ENCODE results near the gene PDLIM5. TPM values are rescaled to one million over a fixed set of nuclear protein-coding genes. Genes with fewer than 3 reads are reported as not detected.

PDLIM5 gene
- total and polyA plus RNA-seq, 7 donors, result 215 to 840 (median 480) TPM

DNA sequence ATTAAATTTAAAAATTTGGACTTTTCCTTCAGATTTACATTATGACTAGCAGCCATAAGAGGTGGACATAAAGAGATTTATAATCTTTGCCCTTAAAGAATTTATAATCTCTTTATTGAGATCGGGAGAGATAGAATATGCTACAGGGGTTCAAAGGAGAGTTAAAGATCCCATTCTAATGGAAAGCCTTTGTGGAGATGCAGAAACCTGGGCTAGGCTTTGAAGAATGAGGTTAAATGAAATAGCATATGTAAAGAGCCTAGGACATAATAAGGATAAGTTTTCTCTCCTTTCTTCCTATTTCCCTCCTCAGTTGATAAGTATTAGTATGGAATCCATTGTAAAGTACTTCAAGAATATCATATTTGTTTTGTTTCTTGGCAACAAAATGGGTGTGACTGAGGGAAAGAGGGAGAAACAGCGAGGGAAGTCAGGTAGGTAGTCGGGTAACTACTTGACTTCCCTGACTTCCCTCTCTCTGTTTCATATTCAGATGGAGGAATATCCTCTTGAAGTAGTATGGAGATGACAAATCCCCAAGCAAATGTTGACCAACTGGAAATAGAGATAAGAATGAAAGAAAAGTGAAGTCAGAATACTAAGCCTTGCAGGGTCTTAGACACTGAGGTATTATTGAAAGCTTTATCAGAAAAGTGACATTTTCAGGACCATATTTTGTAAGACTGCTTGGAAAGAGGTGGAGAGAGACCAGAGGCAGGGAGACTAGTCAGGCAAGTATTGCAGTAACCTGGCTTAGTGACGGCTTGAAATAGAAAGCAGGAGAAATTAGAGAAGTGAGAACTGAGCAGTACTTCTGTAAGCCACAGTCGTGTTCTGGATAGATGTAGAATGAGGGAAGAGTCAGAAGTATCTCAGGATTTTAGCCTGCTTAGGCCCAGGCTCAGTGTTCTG is 82.9 kb downstream of the PDLIM5 start:
- peak overlapping the region; percentile 84 for H3K27ac ChIP-seq
- intact Hi-C loops (cut with DNase I), result loop anchor here in 1 of 2 donors (5.0 kb wide), 1 partner anchor 48 kb away; no protein-coding TSS in a partner anchor
- TF ChIP-seq, protein P1, sequence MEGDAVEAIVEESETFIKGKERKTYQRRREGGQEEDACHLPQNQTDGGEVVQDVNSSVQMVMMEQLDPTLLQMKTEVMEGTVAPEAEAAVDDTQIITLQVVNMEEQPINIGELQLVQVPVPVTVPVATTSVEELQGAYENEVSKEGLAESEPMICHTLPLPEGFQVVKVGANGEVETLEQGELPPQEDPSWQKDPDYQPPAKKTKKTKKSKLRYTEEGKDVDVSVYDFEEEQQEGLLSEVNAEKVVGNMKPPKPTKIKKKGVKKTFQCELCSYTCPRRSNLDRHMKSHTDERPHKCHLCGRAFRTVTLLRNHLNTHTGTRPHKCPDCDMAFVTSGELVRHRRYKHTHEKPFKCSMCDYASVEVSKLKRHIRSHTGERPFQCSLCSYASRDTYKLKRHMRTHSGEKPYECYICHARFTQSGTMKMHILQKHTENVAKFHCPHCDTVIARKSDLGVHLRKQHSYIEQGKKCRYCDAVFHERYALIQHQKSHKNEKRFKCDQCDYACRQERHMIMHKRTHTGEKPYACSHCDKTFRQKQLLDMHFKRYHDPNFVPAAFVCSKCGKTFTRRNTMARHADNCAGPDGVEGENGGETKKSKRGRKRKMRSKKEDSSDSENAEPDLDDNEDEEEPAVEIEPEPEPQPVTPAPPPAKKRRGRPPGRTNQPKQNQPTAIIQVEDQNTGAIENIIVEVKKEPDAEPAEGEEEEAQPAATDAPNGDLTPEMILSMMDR (IDR thresholded peaks at IDR 0.05), result no peak

GRCh38 chr4:94536049-94536448 is 84.3 kb downstream of the PDLIM5 start:
- Histone ChIP-seq H3K4me3 (peak overlapping the region; percentile 6), H3K36me3 (ENCODE audit: insufficient read depth in 1 of 2, low read depth in 1 of 2) (no peaks in the 10 kb centered on the region), H3K9me3 (no peaks in the 10 kb centered on the region), H3K27me3 (ENCODE audit: insufficient read depth in 3 of 3, low read length in 2 of 3) (no peaks in the 10 kb centered on the region), H3K4me1 (peaks cover 91% of the 10 kb centered on the region), H3K27ac (peak overlapping the region; percentile 84)
- WGBS, 3 donors, result 25 to 47% (median 35%) methylated on average over 3 of the region's 3 CpGs
- ATAC-seq (peak; percentile 53 to 73 (median 61)), DNase-seq (no peak)
- intact Hi-C loops (cut with DNase I), result loop anchor here in 1 of 2 donors (5.0 kb wide), 1 partner anchor 46 kb away; no protein-coding TSS in a partner anchor
- TF ChIP-seq, protein P1 (IDR thresholded peaks at IDR 0.05), result no peak

More for the DNA sequence above, 82.9 kb downstream of the PDLIM5 start:
- ATAC-seq (peak; percentile 69 to 78 (median 73)), DNase-seq (no peak)
- WGBS, 3 donors, result 31 to 49% (median 33%) methylated on average over 5 of the region's 5 CpGs
- Histone ChIP-seq H3K27me3 (ENCODE audit: insufficient read depth in 3 of 3, low read length in 2 of 3) (no peaks in the 10 kb centered on the region), H3K4me3 (peak overlapping the region; percentile 12), H3K36me3 (ENCODE audit: insufficient read depth in 1 of 2, low read depth in 1 of 2) (no peaks in the 10 kb centered on the region), H3K9me3 (no peaks in the 10 kb centered on the region), H3K4me1 (peaks cover 94% of the 10 kb centered on the region)

DNA sequence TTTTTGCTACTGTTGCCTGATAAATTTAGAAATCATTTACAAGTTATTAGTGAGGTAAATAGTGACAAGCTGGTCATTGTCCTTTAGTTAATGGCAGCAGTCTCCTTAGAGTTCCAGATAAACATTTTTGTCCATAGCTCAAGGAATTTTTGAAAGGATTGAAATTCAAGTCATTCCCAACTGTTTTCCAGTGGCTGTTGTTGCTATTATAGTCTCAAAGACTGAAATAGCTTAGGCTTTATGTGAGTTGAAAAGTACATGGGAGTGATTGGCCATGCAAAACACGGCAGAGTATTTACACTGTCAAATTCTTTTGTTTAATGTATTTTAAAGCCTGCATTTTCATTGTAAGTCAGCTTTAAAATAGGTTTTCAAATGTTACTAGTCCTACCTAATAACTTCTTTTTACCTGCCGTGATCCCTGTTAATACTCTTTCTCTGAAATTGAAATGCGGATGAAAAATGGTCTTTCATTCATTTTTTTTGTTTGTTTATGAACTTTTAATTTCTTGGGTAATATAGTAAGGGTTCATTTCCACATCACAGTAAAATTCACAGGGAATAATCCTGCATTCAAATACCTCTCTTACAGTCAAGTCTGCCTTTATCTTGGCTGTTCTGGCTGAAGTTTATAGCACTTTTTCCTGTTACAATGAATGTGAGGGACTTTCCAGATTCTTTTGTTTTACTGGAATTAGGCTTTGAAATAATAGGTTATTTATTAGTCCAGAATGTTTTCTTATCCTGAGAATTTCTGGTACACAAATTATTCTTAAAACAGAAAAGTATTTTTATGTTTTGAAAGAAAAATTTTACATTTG is 85.1 kb downstream of the PDLIM5 start:
- Histone ChIP-seq H3K4me3 (peak overlapping the region; percentile 6), H3K27me3 (ENCODE audit: insufficient read depth in 3 of 3, low read length in 2 of 3) (no peaks in the 10 kb centered on the region), H3K36me3 (ENCODE audit: insufficient read depth in 1 of 2, low read depth in 1 of 2) (no peaks in the 10 kb centered on the region), H3K27ac (peak overlapping the region; percentile 84), H3K9me3 (no peaks in the 10 kb centered on the region), H3K4me1 (peaks cover 91% of the 10 kb centered on the region)
- ATAC-seq (no peak), DNase-seq (no peak)
- 57 to 66% (median 59%) methylated on average over 3 of the region's 3 CpGs for WGBS, 3 donors
- intact Hi-C loops (cut with DNase I), result loop anchor here in 1 of 2 donors (5.0 kb wide), 1 partner anchor 45 kb away; no protein-coding TSS in a partner anchor
- TF ChIP-seq, protein P1 (IDR thresholded peaks at IDR 0.05), result no peak

DNA sequence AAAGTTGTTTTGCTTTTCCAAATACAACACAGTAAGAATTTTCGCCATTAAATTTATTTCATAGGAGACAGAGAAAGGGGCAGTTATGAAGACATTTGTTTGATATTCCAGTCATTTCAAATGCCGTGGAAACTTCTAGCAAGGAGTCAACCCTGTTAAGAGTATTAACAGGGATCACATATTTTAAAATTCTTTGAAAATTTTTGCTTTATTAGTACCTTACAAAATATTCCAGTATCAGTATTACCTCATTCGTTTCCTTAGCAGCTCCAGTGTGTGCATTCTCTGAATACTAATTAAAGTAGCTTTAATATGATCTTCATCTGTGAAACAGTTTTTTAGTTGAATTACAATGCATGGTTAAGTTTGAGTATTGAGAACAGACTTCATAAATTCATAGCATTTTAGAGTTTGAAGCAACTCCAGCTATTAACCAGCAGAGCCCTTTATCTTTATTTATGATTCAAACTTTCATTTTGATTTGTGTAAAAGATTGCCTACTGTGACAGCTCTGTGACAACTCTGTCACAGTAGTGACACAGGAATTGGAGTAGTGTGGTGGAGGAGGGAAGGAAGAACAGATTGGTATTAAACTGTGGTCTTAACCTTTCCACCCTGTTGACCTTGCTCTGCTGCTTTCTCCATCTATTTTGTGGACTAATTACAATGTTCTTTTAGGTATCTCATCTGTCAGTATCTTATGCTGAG is 86.3 kb downstream of the PDLIM5 start:
- TF ChIP-seq, protein P1 (IDR thresholded peaks at IDR 0.05), result no peak
- H3K4me3 ChIP-seq, result no peak overlapping the region
- ATAC-seq (no peak), DNase-seq (no peak)
- H3K9me3 ChIP-seq, result no peaks in the 10 kb centered on the region
- peaks cover 89% of the 10 kb centered on the region for H3K4me1 ChIP-seq
- intact Hi-C loops (cut with DNase I), result loop anchor here in 1 of 2 donors (5.0 kb wide), 1 partner anchor 44 kb away; no protein-coding TSS in a partner anchor
- no peaks in the 10 kb centered on the region for H3K36me3 ChIP-seq (ENCODE audit: insufficient read depth in 1 of 2, low read depth in 1 of 2)
- H3K27ac ChIP-seq, result peak overlapping the region; percentile 84
- 64 to 83% (median 69%) methylated on average over 3 of the region's 3 CpGs for WGBS, 3 donors
- H3K27me3 ChIP-seq (ENCODE audit: insufficient read depth in 3 of 3, low read length in 2 of 3), result no peaks in the 10 kb centered on the region
